Endothelial cell (in vitro differentiated cells): ENCODE measurements around the gene BCKDHB. TPM values are rescaled to one million over a fixed set of nuclear protein-coding genes. Genes with fewer than 3 reads are reported as not detected.
A peak's percentile ranks its signal among the peaks of the same experiment; 100 is the strongest.
"Not testable (repeated sequence)": the region's sequence is repeated elsewhere in the genome, so short reads cannot be mapped to it uniquely, and the experiment has no call there.

Experiments used
- DNase-seq: peaks from one replicate; pipeline ENCODE4 v3.0.0; 2021; ENCODE audit warnings: low spot score
- H3K27ac Mint-ChIP-seq: one replicate; pipeline ENCODE4 v1.8.0; 2021; ENCODE audit warnings: mixed read lengths, inconsistent platforms; ENCODE audit not compliant: unreplicated experiment
- H3K27me3 Mint-ChIP-seq: one replicate; pipeline ENCODE4 v1.8.0; 2021; ENCODE audit warnings: mild to moderate bottlenecking, moderate library complexity, mixed read lengths, inconsistent platforms; ENCODE audit not compliant: unreplicated experiment
- H3K36me3 Mint-ChIP-seq: one replicate; pipeline ENCODE4 v1.8.0; 2021; ENCODE audit warnings: mild to moderate bottlenecking, low read depth, mixed read lengths, inconsistent platforms; ENCODE audit not compliant: unreplicated experiment
- H3K4me1 Mint-ChIP-seq: one replicate; pipeline ENCODE4 v1.8.0; 2021; ENCODE audit warnings: mild to moderate bottlenecking, mixed read lengths, inconsistent platforms; ENCODE audit not compliant: unreplicated experiment
- H3K4me3 Mint-ChIP-seq: one replicate; pipeline ENCODE4 v1.8.0; 2021; ENCODE audit warnings: mild to moderate bottlenecking, mixed read lengths, inconsistent platforms; ENCODE audit not compliant: unreplicated experiment
- H3K9me3 Mint-ChIP-seq: one replicate; pipeline ENCODE4 v1.8.0; 2021; ENCODE audit warnings: mixed read lengths, inconsistent platforms; ENCODE audit not compliant: unreplicated experiment
- long read RNA-seq: library from polyadenylated mRNA; unstranded; transcript quantifications from one replicate; pipeline ENCODE4 v2.0.0, GENCODE V29; 2020; ENCODE audit not compliant: unreplicated experiment
- total RNA-seq: library from RNA; stranded (reverse); fragmentation: NEBNext Ultra II Directional; extraction: Animal tissue kit (Norgen Biotek cat#: 25700); gene quantifications from one replicate; pipeline ENCODE4 v1.2.1, GENCODE V29; 2021; ENCODE audit not compliant: unreplicated experiment
- TF ChIP-seq, protein P1 (sequence below): fragments of 200-600 bp; sonication (generic); IDR thresholded peaks from one replicate; pipeline ENCODE4 v1.5.0; 2021; ENCODE audit warnings: antibody characterized with exemption; ENCODE audit not compliant: unreplicated experiment

BCKDHB gene
- total RNA-seq: 15.3 TPM
- long read RNA-seq, transcript BCKDHB-202 (11 exons, 1,514 nt): major isoform, 8 of 10 reads
- long read RNA-seq, partial matches to known transcripts: 0 of 10 reads
- long read RNA-seq, other reads (novel, unspliced or antisense): 1 of 10 reads

DNA sequence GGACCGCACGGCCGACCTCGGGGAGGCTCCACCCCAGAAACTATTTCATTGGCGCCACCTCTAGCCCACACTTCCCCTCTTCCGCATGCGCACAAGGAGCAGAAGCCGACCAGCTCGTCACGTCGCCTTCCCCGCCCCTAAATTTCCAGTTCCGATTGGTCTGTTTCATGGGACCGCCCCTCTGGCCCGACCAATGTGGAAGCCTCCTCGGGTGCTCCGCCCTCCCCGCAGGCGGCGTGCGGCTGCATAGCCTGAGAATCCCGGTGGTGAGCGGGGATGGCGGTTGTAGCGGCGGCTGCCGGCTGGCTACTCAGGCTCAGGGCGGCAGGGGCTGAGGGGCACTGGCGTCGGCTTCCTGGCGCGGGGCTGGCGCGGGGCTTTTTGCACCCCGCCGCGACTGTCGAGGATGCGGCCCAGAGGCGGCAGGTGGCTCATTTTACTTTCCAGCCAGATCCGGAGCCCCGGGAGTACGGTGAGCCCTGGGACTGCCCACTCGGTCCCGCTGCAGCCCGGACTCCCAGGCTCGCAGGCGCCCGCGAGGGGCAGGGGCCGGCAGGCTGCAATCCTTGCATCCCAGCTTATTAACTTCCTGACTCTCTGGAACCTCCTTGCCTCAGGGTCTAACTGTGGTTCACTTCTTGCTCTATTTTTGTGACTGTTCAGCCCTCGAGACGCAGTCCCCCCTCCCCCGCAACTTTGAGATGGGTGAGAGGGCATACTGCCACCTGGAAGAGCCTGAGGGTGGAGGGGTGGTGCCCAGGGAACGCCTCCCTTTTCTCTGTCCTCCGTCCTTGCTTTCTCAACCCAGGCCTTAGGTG is at the start of gene BCKDHB:
Gene BCKDHB, plus strand, starts transcription at position 254 of the 818 bp plus-strand sequence. Its CDS starts 23 bp downstream, at position 277.
- Mint-ChIP-seq H3K27ac (peak within 1 kb of the TSS; percentile 10), H3K27me3 (peaks cover 4% of the 10 kb centered on the region), H3K36me3 (no peaks in the 10 kb centered on the region), H3K9me3 (no peaks in the 10 kb centered on the region), H3K4me3 (peak within 1 kb of the TSS; percentile 98), H3K4me1 (no peaks in the 10 kb centered on the region)
- DNase-seq: peak; percentile 96
- TF ChIP-seq, protein P1, sequence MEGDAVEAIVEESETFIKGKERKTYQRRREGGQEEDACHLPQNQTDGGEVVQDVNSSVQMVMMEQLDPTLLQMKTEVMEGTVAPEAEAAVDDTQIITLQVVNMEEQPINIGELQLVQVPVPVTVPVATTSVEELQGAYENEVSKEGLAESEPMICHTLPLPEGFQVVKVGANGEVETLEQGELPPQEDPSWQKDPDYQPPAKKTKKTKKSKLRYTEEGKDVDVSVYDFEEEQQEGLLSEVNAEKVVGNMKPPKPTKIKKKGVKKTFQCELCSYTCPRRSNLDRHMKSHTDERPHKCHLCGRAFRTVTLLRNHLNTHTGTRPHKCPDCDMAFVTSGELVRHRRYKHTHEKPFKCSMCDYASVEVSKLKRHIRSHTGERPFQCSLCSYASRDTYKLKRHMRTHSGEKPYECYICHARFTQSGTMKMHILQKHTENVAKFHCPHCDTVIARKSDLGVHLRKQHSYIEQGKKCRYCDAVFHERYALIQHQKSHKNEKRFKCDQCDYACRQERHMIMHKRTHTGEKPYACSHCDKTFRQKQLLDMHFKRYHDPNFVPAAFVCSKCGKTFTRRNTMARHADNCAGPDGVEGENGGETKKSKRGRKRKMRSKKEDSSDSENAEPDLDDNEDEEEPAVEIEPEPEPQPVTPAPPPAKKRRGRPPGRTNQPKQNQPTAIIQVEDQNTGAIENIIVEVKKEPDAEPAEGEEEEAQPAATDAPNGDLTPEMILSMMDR: no peak

DNA sequence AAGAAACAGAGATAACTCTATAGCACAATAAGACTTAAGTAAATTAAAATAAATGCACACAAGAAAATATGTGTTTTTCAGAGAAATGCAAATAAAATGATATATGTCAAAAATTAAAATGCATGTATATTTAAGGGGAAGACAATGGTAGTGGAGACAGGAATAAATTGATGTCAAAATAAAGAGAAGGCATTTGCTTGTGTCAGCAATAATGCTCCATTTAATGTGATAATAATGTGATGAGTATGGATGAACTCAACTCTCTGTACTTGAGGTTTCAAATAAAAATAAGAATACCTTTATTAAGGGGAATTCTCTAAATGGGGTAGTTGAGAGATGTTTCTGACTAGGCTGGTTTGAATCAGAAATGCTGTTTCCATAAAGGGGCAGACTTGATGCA is 45.7 kb upstream of the BCKDHB start:
- no peaks in the 10 kb centered on the region for H3K36me3 Mint-ChIP-seq
- no peak for DNase-seq
- no peak overlapping the region for H3K4me3 Mint-ChIP-seq
- no peak overlapping the region for H3K27ac Mint-ChIP-seq
- no peaks in the 10 kb centered on the region for H3K27me3 Mint-ChIP-seq
- TF ChIP-seq, protein P1: no peak
- H3K9me3 Mint-ChIP-seq: no peaks in the 10 kb centered on the region
- H3K4me1 Mint-ChIP-seq: peaks cover 3% of the 10 kb centered on the region

DNA sequence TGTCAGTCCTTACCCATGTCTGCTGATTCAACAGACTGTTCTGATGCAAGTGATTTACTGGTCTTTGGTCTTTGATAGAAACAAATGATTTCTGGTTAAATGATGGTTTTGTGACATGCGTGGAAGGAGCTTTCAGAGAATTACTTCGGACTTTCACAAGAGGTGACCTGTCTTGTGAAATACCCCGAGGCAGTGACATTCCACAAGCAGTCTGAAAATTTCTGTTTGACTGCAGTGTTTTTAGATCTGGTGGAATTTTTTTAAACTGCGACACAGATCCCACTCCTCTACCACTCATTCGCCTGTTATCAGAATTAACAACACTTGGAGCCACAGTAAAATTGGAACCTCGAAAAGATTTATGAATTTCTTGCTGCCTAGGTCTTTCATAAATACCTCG is 38.3 kb upstream of the BCKDHB start:
- H3K9me3 Mint-ChIP-seq: not testable (repeated sequence)

DNA sequence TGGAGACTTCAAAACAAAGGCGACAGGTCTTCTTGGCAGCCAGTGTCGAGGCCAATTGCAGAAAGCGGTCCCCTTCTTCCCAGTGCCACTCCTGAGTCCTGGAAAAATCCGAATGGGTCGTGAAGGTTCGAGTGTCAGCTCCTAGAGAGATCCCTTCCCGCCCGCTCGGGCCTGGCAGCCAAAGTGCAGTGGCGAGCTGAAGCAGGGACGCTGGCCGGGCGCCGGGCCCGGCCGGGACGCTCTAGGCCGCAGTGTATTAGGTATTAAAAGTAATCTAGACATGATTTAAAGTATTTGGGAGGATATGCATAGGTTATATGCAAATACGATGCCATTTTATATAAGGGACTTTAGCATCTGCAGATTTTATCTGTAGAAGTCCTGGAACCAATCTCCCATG is 36.0 kb upstream of the BCKDHB start:
- not testable (repeated sequence) for DNase-seq, H3K9me3 Mint-ChIP-seq

More for the DNA sequence above, 38.3 kb upstream of the BCKDHB start:
- not testable (repeated sequence) for H3K36me3 Mint-ChIP-seq, H3K27ac Mint-ChIP-seq, H3K27me3 Mint-ChIP-seq, H3K4me1 Mint-ChIP-seq, H3K4me3 Mint-ChIP-seq, DNase-seq

DNA sequence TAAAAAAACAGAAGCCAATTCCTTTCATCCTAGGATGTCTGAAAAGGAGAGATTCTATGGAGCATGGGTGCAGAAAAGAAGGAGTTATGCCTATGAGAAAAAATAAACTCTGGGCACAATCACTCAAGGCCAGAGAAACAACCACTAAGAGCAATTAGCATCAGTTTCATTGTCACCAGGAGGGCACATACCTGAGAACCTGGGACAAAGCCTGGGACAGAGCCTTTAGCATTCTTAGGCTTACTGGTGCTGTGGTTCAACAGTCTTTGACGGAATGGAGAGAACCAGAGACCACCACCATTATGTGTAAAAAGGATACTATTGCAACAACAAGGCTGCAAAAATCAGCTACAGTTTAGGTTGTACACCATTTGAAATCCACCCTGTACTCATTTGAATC is 29.4 kb upstream of the BCKDHB start:
- no peak overlapping the region for H3K27ac Mint-ChIP-seq
- no peak overlapping the region for H3K4me3 Mint-ChIP-seq
- TF ChIP-seq, protein P1: no peak
- no peaks in the 10 kb centered on the region for H3K4me1 Mint-ChIP-seq
- DNase-seq: no peak
- no peaks in the 10 kb centered on the region for H3K9me3 Mint-ChIP-seq
- H3K27me3 Mint-ChIP-seq: no peaks in the 10 kb centered on the region
- H3K36me3 Mint-ChIP-seq: no peaks in the 10 kb centered on the region

More for the DNA sequence above, 36.0 kb upstream of the BCKDHB start:
- not testable (repeated sequence) for H3K36me3 Mint-ChIP-seq, H3K27me3 Mint-ChIP-seq, H3K4me3 Mint-ChIP-seq, H3K27ac Mint-ChIP-seq, H3K4me1 Mint-ChIP-seq

DNA sequence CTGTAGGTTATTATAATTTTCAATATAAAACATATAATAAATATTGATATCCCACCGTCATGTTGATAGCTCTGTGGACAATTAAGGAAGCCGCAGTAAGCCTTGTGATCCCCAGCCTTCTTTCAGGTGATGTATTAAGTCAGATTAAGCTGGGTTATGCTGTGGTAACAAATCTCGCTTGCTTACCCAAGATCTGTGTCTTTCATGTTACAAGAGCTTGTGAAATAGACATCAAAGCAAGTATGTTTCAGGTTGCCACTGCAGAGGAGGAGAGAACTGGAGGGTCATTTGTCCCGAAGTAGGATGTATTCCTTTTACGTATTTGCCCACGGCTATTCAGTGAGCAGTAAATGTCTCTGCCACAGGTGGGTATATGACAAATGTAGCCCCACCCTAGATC is 17.8 kb upstream of the BCKDHB start:
- H3K4me3 Mint-ChIP-seq: no peak overlapping the region
- TF ChIP-seq, protein P1: no peak
- H3K4me1 Mint-ChIP-seq: no peaks in the 10 kb centered on the region
- H3K27me3 Mint-ChIP-seq: no peaks in the 10 kb centered on the region
- no peaks in the 10 kb centered on the region for H3K9me3 Mint-ChIP-seq
- H3K36me3 Mint-ChIP-seq: no peaks in the 10 kb centered on the region
- no peak overlapping the region for H3K27ac Mint-ChIP-seq
- DNase-seq: no peak
